ENCODE measurements around the gene IMPACT. TPM values are rescaled to one million over a fixed set of nuclear protein-coding genes. Genes with fewer than 3 reads are reported as not detected.

Gene IMPACT
- total RNA-seq, 4 donors from 2014 or later, result 17.6 to 32.7 (median 21.9) TPM

DNA sequence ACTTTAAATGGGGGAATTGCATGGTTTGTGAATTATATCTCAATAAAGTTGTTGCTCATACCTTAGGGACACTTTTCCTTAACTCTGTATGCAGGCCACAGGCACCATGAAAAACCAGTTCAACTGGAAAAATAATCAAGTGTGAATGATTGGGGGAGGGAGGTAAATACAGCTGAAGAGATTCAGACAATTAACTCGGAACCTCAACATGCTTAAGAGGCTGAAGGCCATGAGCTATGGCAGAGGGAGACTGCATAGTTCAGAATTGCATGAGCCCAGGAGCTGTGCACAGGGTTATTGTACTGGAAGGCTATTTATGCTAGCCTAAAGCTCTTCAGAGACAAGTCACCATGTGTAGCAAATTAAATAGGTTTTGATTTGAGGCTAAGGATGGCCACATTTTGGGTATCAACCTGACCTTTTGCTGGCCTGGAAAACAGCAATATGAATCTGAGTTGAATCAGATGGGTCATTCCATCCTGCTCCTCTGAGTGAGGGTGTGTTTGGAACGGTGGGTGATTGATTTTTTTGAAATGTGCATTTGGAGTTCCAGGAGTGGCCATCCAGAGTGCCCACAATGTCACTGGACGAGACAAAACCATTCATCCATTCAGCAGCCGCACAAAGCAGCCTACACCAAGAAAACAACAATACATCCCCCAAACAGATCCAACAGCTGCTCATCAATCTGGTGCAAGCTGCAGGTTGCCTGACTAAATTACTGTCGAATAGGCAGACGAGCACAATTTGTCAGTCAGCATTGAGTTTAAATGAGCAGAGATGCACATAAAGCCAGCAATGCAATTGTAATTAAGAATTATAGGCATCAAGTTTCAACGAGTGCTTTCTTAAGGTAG lies 76.4 kb downstream of the IMPACT start:
- Histone ChIP-seq H3K4me1 (no peaks in the 10 kb centered on the region), H3K36me3 (no peaks in the 10 kb centered on the region), H3K9me3 (no peaks in the 10 kb centered on the region), H3K4me3 (no peak overlapping the region), H3K27me3 (no peaks in the 10 kb centered on the region), H3K27ac (no peak overlapping the region)
- 77 to 80% methylated on average over 4 to 6 of the region's 7 CpGs for WGBS, 2 donors (ENCODE audit: low coverage in 1 of 2)
- ATAC-seq, result no peak
- TF ChIP-seq POLR2AphosphoS5 (IDR thresholded peaks at IDR 0.05) (no peak), POLR2A (IDR thresholded peaks at IDR 0.05) (no peak), EP300 (IDR thresholded peaks at IDR 0.05) (no peak)
- TF ChIP-seq, protein P1, sequence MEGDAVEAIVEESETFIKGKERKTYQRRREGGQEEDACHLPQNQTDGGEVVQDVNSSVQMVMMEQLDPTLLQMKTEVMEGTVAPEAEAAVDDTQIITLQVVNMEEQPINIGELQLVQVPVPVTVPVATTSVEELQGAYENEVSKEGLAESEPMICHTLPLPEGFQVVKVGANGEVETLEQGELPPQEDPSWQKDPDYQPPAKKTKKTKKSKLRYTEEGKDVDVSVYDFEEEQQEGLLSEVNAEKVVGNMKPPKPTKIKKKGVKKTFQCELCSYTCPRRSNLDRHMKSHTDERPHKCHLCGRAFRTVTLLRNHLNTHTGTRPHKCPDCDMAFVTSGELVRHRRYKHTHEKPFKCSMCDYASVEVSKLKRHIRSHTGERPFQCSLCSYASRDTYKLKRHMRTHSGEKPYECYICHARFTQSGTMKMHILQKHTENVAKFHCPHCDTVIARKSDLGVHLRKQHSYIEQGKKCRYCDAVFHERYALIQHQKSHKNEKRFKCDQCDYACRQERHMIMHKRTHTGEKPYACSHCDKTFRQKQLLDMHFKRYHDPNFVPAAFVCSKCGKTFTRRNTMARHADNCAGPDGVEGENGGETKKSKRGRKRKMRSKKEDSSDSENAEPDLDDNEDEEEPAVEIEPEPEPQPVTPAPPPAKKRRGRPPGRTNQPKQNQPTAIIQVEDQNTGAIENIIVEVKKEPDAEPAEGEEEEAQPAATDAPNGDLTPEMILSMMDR (IDR thresholded peaks at IDR 0.05), result no peak

Small RNA genes within 50 kb of the gene (small RNA-seq; reads per million reads assigned to genes)
- gene RF00019, result 0 reads per million in 4 donors

Other genes starting within 250 kb of the IMPACT start
- 100 to 1,000 TPM in 3 of 4 donors, 10 to 100 TPM in 1; 97.1 to 120 (median 116) TPM for gene OSBPL1A, start 28.8 kb upstream of the IMPACT start, total RNA-seq
- under 1 TPM in 3 of 4 donors, not detected in 1; 0.15 to 0.54 (median 0.16) TPM for gene HRH4, start 34.0 kb downstream of the IMPACT start, total RNA-seq